Inflammatory macrophage treated with lipopolysaccharide for 1 hour (primary cell): Measurements from ENCODE around the gene ZNF783.

ENCODE experiments used
- DNase-seq, 2 donors: peaks; one replicate each; pipeline ENCODE4 v3.0.0-alpha.2; 2020 to 2022

Gene ZNF783

DNA sequence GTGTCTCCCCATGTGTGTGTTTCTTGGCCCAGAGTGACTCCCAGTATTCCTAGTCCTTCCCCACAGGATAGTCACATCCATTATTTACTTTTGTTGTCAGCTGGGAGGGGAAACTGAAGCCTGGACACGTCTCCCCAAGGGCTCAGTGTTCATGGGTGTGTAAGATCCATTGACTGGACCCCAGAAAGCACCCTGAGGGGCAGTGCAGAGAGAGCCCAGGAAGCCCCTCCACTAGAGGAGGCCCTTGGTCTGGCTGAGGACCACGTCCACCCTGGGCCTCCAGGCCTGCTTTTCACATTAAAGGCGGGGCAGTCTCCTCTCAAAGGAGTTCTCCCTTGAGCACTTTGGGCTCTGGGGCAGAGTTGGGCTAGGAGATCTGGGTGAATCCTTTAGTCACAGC, 21.3 kb downstream of the ZNF783 start:
- DNase-seq, result no peak

DNA sequence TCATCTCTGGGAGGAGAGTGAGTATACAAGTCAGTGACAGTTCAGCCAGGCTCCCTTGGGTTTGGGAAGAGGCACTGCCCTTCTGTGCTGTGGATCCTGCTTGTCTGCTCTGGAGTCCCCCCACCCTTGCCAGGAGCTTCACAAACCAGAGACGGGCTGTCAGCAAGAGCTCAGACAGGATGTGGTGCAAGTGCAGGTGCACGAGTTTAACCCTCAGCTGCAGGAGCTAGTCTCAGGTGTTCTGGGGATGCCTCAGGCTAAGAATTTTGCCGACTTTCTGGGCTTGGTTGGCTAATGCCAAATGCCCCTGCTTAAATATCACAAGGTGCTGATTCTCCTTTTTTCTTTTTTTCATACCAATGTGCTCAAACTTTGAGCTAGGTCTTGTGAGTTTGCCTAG, 22.3 kb downstream of the ZNF783 start:
- DNase-seq, result no peak

DNA sequence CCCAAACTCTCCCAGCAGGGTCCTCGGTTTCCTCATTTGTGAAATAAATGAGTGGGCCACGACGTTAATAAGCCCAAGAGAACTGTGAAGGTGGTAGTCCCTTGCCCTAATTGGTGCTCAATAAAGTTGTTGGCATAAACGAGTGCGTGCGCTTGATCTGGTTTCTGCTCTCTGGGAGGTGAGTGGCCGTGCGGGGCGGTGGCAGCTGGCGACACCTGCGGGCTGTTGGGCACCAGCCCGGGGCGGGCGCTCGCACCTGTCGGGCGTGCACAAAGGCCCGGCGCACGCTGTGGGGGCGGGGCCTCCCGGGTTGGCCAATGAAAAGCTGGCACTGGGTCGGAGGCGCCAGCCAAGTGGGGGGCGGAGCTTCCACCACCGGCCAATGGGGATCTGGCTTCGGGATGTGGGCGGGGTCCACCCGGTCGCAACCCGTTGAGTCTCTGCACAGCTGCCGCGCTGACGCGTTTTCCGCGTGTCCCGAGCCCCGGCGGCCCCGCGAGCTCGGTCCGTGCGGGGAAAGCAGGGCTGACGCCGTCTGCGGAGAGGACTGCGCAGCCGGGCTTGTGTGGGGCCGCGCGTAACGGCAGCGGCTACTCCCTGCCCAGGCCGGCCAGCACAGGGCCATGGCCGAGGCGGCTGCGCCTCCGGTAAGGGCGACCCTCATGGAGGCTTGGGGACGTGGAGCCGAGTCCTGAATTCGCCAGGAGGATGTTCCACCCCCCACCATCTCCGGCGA, 23.0 kb downstream of the ZNF783 start:
- peak; percentile 82 to 91 for DNase-seq

DNA sequence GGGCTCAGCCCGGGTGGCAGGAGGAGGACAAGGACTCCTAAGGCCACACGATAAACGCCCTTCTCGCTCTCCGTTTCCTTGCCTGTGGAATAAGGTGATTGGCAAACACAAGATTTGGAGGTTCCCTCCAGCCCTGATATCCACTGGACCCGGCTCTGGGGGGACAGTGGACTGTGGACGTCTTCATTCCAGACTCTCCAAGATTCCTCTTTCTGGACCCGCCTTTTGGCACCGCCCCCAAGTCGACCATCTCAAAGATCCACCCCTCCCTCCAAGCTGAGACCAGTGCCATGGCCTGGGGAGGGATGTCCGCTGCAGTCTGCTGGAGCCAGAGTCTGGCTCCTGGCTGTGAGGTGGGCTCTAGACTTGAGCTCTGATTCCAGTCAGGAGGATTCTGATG, 23.6 kb downstream of the ZNF783 start:
- no peak for DNase-seq

DNA sequence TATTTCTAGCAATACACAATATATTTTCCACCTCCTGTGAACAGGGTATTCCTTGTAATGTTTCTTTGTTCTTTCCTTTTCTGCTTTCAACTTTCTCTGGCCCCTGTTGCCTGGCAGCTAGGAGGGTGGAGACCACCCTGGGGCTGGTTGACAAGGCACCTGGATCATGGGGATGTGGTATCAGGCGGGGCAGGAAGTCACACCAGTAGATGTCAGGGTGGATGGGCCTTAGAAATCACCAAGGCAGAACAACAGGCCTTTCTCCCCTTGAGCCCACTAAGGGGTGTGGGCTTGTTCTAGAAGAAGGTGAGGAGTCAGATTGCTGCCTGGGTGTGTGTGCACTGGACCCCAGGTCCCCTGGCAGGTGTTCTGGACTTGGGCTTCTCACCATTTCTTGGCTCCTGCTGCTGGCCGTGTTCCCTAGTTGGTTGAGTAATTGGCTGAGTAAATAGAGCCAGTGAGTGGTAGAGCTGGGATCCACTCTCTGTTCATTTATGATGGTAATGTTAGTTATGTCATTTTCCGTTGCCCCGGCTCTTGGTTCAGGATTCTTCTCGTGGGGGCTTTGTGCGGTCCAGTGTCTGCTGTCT, 24.9 kb downstream of the ZNF783 start:
- no peak for DNase-seq

DNA sequence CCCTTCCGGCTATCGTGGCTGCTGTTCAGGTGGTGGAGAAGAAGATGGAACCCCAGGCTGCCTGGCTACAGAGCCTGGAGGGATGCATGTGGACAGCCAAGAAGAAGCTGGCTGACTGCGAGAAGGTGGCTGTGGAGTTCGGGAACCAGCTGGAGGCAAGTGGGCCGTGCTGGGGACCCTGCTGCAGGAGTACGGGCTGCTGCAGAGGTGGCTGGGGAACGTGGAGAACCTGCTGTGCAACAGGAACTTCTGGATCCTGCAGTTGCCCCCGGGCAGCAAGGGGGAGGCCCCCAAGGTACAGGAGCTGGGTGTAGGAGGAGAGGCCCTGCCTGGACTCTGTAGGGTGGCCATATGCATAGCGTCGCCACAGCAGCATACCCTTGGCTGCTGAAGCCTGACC, 25.6 kb downstream of the ZNF783 start:
- no peak for DNase-seq

DNA sequence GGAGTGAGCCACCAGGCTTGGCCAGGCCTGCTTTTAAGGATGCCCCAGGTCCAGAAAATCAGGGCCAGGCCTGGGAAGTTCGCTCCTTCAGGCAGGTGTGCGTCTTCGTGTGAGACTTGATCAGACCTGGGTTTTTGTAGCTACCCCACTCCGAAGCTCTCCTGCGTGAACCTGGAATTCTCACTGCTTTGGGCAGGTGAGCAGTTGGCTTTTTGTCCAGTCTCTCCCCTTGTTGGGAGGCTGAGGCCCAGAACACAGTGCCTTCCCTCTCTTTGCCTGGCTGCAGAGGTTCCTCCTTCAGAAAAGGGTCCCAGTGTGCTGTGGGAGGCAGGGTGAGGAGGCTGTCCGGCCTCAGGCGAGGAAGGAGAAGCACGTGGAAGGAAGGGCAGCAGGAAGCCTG, 27.3 kb downstream of the ZNF783 start:
- no peak for DNase-seq

DNA sequence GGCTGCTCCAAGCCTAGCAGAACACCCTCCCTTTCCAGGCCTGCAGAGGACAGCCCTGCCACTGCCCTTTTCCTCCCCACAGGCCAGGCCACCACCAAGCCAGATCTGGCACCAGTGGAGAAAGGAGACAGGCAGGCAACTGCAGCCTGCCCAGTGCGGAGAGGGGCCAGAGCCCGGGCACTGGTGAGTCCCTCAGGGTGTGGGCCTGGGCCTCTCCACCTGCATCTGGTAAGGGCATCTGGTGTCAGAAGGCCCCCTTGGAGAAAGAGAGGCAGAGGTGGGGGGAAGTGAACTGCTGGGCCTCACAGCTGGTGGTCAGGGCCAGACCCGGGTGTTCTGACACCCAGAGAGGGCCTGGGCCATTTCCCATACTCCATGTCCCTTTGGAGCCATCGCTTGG, 27.9 kb downstream of the ZNF783 start:
- DNase-seq, result no peak

DNA sequence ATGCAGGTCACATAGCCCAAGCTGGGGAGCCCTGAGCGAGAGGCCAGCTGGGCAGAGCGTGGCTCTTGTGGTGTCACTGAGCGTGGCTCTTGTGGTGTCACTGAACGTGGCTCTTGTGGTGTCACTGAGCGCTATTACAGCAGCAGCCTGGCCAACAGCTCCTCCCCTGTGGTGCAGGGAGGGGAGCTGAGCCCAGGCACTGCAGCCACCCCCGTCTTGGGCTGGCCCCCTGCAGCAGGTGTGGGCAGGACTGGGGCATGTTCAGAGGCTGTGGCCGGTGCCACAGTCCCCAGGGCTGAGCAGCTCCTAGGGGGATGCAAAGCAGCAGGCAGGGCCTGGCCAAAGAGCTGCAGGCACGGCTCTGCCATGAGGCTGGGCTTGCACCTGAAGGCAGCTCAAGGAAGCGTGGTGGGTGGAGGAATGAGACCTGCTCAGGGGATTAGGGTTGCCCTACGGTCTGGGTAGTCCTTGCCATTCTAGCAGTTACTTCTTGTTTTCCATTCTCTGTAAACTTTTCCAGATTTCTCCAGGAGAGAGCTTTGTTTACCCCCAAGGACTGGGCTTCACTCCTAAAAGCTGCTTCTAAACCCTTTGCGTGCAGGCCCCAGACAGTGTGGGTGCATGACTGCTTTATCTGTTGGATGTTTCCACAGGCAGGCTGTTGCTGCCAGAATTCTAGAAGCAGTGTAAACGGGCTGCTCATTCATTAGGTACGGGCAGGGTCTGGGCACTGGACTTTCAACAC, 29.2 kb downstream of the ZNF783 start:
- no peak for DNase-seq

DNA sequence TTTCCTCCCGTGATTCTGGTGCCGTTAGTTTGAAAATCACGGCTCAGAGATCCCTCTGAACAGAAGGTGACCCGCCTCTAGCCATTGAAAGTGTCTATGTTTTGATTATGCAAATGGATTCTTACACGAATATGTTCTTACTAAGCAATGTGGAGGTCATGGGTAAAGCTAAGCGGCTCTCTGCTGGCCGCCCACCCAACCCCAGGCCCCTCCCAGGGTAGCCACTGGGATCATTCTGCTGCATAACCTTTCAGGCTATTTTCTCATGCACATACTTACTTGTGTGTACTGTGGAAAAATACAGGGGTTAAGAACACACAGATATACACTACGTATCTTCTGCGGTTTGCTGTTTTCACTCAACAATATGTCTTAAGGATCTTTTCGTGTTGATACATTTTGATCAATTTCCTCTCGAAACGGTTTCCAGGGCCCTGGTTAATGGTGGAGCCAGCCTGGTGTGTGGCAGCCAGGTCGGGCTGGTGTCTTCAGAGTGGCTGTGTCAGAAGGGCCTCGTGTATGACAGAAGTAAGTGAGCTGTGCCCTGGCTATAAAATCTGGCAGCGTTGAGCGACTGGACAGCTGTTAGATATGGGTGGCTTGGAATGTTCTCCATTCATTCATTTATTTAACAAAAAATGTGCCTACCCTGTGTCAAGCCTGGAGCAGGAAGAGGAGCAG, 29.9 kb downstream of the ZNF783 start:
- DNase-seq, result no peak

DNA sequence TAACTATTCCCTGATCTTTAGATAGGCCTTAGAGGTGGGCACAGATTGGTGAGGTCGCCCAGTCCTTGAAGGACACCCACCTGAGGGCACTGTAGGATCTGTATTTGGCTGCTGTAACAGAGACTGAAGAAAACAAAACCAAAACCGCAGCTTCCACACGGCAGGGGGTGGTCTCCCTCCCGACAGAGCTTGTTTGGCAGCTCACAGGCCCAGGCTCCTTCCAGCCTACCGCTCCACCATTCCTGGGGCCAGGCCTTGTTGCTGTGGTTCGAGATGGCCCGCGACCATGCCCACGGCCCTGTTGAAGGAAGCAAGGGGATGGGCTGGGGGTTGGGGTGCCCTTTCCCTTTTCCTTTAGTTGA, 30.4 kb downstream of the ZNF783 start:
- DNase-seq, result no peak

DNA sequence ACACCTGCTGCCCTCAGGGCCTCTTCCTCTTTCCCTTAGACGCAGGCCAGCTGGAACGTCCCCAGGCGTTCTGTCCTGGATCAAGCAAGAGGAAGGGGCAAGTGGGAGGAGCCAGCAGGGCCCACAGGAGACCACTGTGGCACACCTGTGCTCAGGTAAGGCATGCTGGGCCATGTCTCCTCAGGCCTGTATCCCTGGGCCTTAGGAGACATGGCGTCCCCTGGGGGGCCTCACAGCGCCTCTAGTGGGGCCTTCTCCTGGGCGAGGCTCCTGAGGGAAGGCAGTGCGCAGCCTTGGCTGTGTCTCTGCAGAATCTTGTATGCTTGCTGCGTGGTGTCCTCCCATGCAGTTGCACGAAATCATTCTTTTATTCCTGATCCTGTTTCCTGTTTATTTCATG, 31.3 kb downstream of the ZNF783 start:
- no peak for DNase-seq

DNA sequence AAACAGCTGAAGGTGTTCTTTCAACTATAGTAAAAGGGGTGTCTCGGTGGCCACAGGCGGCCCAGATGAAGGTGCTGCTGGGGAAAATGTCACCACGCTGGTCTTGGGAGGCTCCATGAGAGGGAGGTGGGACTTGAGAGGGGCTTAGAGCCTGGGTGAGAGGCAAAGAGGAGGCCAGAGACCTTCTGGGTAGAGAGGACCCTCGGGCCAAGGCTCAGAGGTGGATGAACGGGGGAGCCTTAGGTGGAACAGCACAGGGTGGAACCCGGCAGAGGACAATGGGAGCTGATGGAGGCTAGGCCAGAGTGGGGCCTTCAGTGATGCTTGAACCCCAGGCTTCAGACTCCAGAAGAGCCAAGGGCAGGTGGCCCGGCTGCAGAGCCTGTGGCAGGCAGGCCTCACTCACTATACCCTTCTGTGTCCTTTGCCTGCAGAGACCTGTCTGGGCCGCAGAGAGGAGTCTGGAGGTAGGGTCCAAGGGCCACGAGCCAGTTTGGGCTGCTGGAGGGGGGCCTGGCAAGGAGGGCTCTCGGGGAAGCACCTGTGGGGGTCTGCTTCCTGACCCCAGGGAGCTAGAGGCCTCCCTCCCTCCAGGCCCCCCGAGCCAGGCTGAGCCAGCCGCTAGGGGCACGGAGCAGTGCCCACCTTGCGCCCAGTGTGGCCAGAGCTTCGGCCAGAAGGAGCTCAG, 32.1 kb downstream of the ZNF783 start:
- no peak for DNase-seq

DNA sequence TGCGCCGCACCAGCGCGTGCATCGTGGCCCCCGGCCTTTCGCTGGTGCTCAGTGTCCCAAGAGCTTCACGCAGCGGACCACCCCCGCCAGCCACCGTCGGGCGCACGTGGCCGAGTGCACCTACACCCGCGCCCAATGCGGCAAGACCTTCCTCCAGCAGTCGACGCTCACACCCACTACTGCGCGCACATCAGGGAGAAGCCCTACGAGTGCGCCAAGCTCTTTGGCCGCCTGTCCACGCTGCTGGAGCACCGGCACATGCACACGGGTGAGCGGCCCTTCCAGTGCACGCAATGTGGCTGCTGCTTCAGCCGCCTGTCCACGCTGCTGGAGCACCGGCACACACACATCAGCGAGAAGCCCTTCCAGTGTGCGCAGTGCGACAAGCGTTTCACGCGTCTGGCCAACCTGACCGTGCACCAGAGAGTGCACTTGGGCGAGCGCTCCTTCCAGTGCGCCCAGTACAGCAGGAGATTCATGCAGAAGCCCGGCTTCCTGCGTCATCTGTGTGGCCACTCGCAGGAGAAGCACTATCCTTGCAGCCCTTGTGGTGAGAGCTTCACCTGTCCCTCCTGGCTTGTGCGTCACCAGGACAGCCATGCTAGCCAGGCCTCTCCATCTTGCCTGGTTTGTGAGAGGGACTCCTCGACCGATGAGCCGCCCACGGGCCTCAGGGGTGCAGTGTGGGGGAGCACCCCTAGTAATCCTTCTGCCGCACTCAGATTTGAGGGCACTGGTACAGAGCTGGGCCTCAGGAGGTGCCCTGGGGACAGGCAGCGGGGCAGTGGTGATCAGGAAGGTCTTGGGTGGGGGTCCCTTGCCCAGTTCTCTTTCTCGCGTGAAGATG, 32.9 kb downstream of the ZNF783 start:
- no peak for DNase-seq

DNA sequence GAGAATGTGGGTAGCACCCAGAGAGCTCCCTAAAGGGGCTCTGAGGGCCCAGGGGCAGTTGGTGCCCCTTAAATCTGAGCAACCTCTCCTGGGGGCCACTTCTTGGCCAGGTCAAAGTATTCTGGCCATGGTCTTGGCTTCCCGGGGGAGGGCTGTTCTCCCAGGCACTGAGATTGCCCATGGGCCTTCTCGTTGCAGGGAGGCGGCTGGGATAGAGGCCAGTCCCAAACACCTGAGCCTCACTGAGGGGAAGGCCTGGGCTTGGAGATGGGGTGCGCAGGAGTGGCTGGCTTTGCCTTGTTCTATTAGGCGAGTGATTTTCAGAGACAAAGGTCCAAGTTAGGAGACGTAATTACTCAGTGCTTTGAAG, 33.5 kb downstream of the ZNF783 start:
- no peak for DNase-seq

DNA sequence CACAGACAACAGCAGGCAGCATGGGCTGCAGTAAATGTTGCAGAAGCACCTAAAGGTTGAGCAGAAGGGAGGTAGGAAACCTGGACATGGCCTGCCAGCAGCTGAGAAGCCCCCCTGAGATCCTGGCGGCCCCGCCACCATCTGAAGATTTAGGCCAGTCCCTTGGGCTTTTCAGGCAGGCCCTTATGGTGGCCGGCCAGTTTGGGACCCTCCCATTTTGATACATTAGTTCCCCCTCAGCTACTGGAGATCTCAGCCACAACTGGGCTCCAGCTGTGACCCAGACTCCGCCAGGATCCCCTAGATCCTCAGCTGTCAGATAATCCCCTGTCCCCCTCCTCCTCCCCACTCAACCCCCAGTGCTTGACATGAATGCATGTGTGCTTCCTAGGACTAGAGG, 34.4 kb downstream of the ZNF783 start:
- no peak for DNase-seq

DNA sequence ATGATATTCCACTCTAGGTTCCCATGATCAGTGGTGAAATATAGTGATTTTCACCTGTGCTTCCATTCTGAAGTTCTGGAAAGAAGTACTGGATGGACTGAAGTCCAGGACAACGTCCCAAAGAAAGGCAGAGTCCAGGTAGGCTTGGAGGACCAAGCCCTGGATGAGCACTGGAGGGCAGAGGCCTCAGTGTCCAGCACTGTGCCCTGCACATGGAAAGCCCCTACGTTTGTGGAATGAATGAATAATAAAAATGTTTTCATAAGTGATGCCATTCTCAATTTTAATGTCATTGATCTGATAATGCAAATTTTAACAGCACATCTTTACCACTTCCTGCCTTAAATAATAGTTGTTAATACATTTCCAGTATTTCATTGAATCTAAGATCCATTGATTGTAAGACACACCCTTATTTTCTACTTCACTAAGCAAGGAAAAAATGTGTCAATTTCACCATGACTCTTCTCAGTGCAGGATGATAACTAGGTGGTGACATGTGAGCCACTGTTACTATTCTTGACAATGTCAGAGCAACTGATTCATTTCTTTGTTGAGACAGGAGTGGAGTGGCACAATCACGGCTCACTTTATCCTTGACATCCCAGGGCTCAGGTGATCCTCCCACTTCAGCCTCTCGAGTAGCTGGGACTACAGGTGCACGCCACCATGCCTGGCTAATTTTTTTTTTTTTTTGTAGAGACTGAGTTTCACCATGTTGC, 35.2 kb downstream of the ZNF783 start:
- no peak for DNase-seq

DNA sequence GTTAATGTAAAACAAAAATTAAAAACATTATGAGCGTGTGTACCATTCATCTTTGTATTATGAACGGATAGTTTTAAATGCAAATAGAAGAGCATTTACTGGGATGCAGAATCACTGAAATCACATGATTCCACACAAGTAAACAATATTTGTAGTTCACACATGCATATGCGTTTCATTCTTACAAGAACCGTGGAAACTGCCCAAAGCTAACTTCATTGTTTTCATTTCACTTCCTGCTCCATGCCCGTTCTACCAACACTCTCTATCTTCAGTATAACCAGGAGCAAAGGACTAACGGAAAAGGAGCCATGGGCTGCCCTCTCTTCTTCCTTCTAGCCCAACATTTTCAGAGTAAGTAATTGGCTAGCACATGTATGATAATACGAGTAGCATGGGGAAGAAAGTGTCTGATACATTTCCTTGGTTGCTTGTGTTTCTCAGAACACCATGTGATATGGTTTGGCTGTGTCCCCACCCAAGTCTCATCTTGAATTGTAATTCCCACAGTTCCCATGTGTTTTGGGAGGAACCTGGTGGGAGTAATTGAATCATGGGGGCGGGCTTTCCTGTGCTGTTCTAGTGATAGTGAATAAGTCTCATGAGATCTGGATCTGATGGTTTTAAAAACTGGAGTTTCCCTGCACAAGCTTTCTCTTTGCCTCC, 38.8 kb downstream of the ZNF783 start:
- DNase-seq, result peak in 1 of 2 donors; percentile 13

DNA sequence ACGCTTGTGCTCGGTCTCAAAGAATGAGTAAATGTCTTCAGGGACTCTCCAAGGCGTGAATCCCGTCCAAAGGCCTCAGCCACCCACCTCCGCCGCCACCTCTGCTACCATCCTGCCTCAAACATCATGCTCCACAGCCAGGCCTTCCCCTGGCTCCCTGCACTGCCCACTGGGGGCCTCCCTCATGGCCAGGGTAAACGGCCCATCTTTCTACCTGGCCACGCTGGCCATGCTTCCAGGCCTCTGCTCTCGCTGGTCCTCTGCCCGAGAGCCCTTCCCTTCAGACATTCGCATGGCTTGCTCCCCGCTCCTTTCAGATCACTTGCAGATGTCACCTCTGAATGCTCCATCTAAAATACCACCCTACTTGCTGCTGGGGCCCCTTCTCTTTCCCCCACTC, 40.2 kb downstream of the ZNF783 start:
- DNase-seq, result no peak

DNA sequence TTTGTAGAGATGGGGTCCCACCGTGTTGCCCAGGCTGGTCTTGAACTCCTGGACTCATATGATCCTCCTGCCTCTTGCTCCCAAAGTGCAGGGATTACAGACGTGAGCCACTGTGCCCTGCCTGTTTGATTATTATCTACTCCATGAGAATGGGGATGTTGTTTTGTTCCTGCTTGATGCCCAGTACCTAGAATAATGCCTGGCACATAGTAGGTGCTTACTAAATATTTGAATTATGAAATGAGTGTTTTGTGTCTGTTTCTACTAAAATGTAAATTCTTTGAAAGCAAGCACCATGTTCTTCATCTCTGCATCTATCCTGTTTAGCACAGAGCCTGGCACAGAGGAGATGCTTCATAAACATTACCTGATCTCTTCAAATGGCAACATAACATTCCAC, 40.9 kb downstream of the ZNF783 start:
- DNase-seq, result no peak

DNA sequence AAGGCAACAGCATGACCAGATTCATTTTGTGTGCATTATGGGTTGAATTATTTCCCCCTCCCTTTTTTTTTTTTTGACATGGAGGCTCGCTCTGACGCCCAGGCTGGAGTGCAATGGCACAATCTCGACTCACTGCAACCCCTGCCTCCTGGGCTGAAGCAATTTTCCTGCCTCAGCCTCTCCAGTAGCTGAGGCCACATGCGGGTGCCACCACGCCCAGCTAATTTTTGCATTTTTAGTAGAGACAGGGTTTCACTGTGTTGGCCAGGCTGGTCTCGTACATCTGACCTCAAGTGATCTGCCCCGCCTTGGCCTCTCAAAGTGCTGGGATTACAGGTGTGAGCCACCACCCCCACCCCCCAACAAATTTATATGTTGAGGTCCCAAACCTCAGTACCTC, 42.0 kb downstream of the ZNF783 start:
- no peak for DNase-seq
